Heart left ventricle (tissue), 13 donors: ENCODE measurements around the gene NEDD4L.

Experiments
- CTCF ChIP-seq, 12 donors: fragments of 200-600 bp; sonication (generic) in 4 of 12; IDR thresholded peaks; one replicate each; pipeline versions ENCODE4 v1.5.0 to v1.8.0; 2018 to 2022; ENCODE audit warnings: antibody characterized with exemption in 12 of 12, mild to moderate bottlenecking in 5 of 12
- POLR2A ChIP-seq, 2 donors: fragments of 450-650 bp; IDR thresholded peaks; one replicate each; pipeline ENCODE4 v1.6.1; 2017; ENCODE audit warnings: antibody characterized with exemption in 2 of 2, mild to moderate bottlenecking in 2 of 2, moderate library complexity in 2 of 2
- donor health status: ischemic (EF 13 %, LVEDD 7.1; RV severe dilation, severe dysfunction).
- donor health status: DM: no; HTN: yes; CAD: no.
- donor health status: DM: no; HTN: no; CAD: no.
- donor health status: ischemic (EF 25% LVEDD 6.9; RV normal size, moderate dysfunction).
- donor health status: ischemic (EF 25% LVEDD 5.7; RV mildly dilated, moderate dysfunction).
- donor health status: ischemic (EF 35%, LVEDD 5.7; RV mildly dilated, moderate dysfunction).
- donor health status: nonischemic (EF 11% LVEDD 7.7; RV severe dilation, severe dysfunction).
- donor health status: DM: yes; HTN: yes; CAD: no.
- donor health status: PGD.
- donor health status: ischemic (EF 29% LVEDD 5.4; RV normal size, mild dysfunction).
- donor health status: nonischemic (EF 23%, LVEDD 6.1; RV moderate dilation, normal function).

GRCh38 chr18:58263055-58263957, 219.3 kb downstream of the NEDD4L start:
- TF ChIP-seq CTCF (IDR thresholded peaks at IDR 0.05) (no peak), POLR2A (IDR thresholded peaks at IDR 0.05) (no peak)
